NCI-H1048 (cell line): ENCODE measurements around the gene ZNF280C.

Source experiments
- DNase-seq: peaks from one replicate; lab custom pipeline; 2025; lab: John Stamatoyannopoulos, UW

The ZNF280C gene

GRCh38 chrX:130176942-130177341 is 91.8 kb downstream of the ZNF280C start:
- DNase-seq, result no peak

- DNase-seq, result no peak
Measured at GRCh38 chrX:130176354-130176776, 92.3 kb downstream of the ZNF280C start.

GRCh38 chrX:130174937-130175336 is 93.8 kb downstream of the ZNF280C start:
- no peak for DNase-seq

- no peak for DNase-seq
Measured at GRCh38 chrX:130174045-130174704, 94.5 kb downstream of the ZNF280C start.

GRCh38 chrX:130173190-130173895 is 95.4 kb downstream of the ZNF280C start:
- no peak for DNase-seq

GRCh38 chrX:130172127-130172845 is 96.4 kb downstream of the ZNF280C start:
- DNase-seq, result no peak

- DNase-seq, result no peak
Measured at GRCh38 chrX:130171446-130172126, 97.1 kb downstream of the ZNF280C start, which contains the start of gene RAB33A. RAB33A (plus strand) TSS chrX:130171962; CDS start chrX:130172063, 101 bp downstream.

- no peak for DNase-seq
Measured at GRCh38 chrX:130170752-130171445, 97.8 kb downstream of the ZNF280C start.

GRCh38 chrX:130167040-130167439 is 101.7 kb downstream of the ZNF280C start:
- no peak for DNase-seq

GRCh38 chrX:130166503-130166777 is 102.3 kb downstream of the ZNF280C start:
- DNase-seq, result no peak

- peak; percentile 73 for DNase-seq
Measured at GRCh38 chrX:130165703-130166502, 102.8 kb downstream of the ZNF280C start, which contains the start of gene AIFM1. AIFM1 (minus strand) TSS chrX:130165841; CDS start chrX:130165656, 185 bp downstream.

- no peak for DNase-seq
Measured at GRCh38 chrX:130165181-130165702, 103.5 kb downstream of the ZNF280C start.

- no peak for DNase-seq
Measured at GRCh38 chrX:130163398-130163797, 105.3 kb downstream of the ZNF280C start.

- DNase-seq, result no peak
Measured at GRCh38 chrX:130162094-130162735, 106.5 kb downstream of the ZNF280C start.

- DNase-seq, result no peak
Measured at GRCh38 chrX:130159776-130160175, 108.9 kb downstream of the ZNF280C start.

GRCh38 chrX:130158311-130158710 is 110.4 kb downstream of the ZNF280C start:
- no peak for DNase-seq

GRCh38 chrX:130155564-130155963 is 113.1 kb downstream of the ZNF280C start:
- no peak for DNase-seq
